IMR-90 (cell line): Measurements from ENCODE around the gene ZNF316.

ENCODE experiments used
- CEBPB ChIP-seq: IDR thresholded peaks from 2 replicates; pipeline ENCODE4 v1.6.1; 2012; ENCODE audit warnings: low read depth, low read length, improper control_type of control experiment
- CHD1 ChIP-seq: IDR thresholded peaks from 2 replicates; pipeline ENCODE4 v1.6.1; 2012; ENCODE audit warnings: low read depth, low read length, improper control_type of control experiment
- MAFK ChIP-seq: IDR thresholded peaks from 2 replicates; pipeline ENCODE4 v1.6.1; 2012; ENCODE audit warnings: low read depth, low read length, improper control_type of control experiment
- MAZ ChIP-seq: IDR thresholded peaks from 2 replicates; pipeline ENCODE4 v1.6.1; 2012; ENCODE audit warnings: low read depth, mild to moderate bottlenecking, low read length, improper control_type of control experiment, moderate library complexity, borderline replicate concordance
- POLR2A ChIP-seq: IDR thresholded peaks from 2 replicates; pipeline ENCODE4 v1.6.1; 2012; ENCODE audit warnings: mild to moderate bottlenecking, low read depth, low read length
- RAD21 ChIP-seq: IDR thresholded peaks from 2 replicates; pipeline ENCODE4 v1.6.1; 2012; ENCODE audit warnings: low read length, improper control_type of control experiment
- RCOR1 ChIP-seq: IDR thresholded peaks from 2 replicates; pipeline ENCODE4 v1.6.1; 2012; ENCODE audit warnings: mild to moderate bottlenecking, low read length, improper control_type of control experiment; ENCODE audit not compliant: insufficient replicate concordance
- SMC3 ChIP-seq: fragments of 150-350 bp; IDR thresholded peaks from 2 replicates; pipeline ENCODE4 v1.6.1; 2016; ENCODE audit warnings: low read depth, mild to moderate bottlenecking, antibody characterized with exemption, low read length, moderate library complexity
- TF ChIP-seq, protein P1 (sequence below): conservative IDR thresholded peaks from 2 replicates; pipeline ENCODE4 v1.5.1; 2012; ENCODE audit warnings: mild to moderate bottlenecking, low read depth, low read length, improper control_type of control experiment

DNA sequence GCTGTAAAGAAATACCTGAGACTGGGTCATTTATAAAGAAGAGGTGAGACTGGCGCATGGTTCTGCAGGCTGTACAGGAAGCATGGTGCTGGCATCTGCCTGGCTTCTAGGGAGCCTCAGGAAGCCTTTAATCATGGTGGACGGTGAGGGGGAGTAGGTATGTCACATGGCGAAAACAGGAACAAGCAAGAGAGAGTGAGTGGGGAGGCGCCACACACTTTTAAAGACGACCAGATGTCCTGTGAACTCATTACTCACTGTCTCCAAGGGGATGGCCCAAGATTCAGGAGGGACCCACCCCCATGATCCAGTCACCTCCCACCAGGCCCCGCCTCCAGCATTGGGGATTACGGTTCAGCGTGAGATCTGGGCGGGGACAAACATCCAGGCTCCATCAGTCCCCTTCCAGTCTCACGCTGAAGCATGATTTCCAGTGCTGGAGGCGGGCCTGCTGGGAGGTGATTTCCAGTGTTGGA is 3.2 kb downstream of the ZNF316 start:
- TF ChIP-seq CHD1, result no peak
- no peak for TF ChIP-seq CEBPB
- TF ChIP-seq POLR2A, result no peak
- TF ChIP-seq, protein P1, sequence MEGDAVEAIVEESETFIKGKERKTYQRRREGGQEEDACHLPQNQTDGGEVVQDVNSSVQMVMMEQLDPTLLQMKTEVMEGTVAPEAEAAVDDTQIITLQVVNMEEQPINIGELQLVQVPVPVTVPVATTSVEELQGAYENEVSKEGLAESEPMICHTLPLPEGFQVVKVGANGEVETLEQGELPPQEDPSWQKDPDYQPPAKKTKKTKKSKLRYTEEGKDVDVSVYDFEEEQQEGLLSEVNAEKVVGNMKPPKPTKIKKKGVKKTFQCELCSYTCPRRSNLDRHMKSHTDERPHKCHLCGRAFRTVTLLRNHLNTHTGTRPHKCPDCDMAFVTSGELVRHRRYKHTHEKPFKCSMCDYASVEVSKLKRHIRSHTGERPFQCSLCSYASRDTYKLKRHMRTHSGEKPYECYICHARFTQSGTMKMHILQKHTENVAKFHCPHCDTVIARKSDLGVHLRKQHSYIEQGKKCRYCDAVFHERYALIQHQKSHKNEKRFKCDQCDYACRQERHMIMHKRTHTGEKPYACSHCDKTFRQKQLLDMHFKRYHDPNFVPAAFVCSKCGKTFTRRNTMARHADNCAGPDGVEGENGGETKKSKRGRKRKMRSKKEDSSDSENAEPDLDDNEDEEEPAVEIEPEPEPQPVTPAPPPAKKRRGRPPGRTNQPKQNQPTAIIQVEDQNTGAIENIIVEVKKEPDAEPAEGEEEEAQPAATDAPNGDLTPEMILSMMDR, result no peak
- TF ChIP-seq SMC3, result no peak
- TF ChIP-seq MAFK, result no peak
- no peak for TF ChIP-seq RAD21
- no peak for TF ChIP-seq MAZ
- TF ChIP-seq RCOR1, result no peak
